Neural progenitor cell (in vitro differentiated cells): ENCODE data around the gene ZNF277. TPM values are rescaled to one million over a fixed set of nuclear protein-coding genes. Genes with fewer than 3 reads are reported as not detected.

Experiments
- DNase-seq: peaks from one replicate; pipeline ENCODE4 v3.0.0-alpha.2; 2016; ENCODE audit warnings: low spot score
- H2AFZ ChIP-seq: fragments of 200-600 bp; sonication (generic); replicated peaks from 2 replicates; pipeline ENCODE4 v1.6.1; 2016; ENCODE audit warnings: antibody characterized with exemption
- H3F3A ChIP-seq: fragments of 200-600 bp; sonication (generic); 2 replicates; pipeline ENCODE4 v1.6.1; 2016; ENCODE audit warnings: antibody characterized with exemption, low read depth
- H3K27ac ChIP-seq: fragments of 200-600 bp; sonication (generic); 2 replicates; pipeline ENCODE4 v1.5.1; 2016; ENCODE audit warnings: mild to moderate bottlenecking
- H3K27me3 ChIP-seq: fragments of 200-600 bp; sonication (generic); 2 replicates; pipeline ENCODE4 v1.6.1; 2016; ENCODE audit warnings: mild to moderate bottlenecking, moderate library complexity
- H3K36me3 ChIP-seq: fragments of 200-600 bp; sonication (generic); 2 replicates; pipeline ENCODE4 v1.5.1; 2016
- H3K4me1 ChIP-seq: fragments of 200-600 bp; sonication (generic); 2 replicates; pipeline ENCODE4 v1.6.1; 2016; ENCODE audit warnings: mixed run types
- H3K4me2 ChIP-seq: fragments of 200-600 bp; sonication (generic); 2 replicates; pipeline ENCODE4 v1.6.1; 2016
- H3K4me3 ChIP-seq: fragments of 200-600 bp; sonication (generic); 2 replicates; pipeline ENCODE4 v1.5.1; 2016
- H3K79me2 ChIP-seq: fragments of 200-600 bp; sonication (generic); 2 replicates; pipeline ENCODE4 v1.6.1; 2016; ENCODE audit warnings: low read depth
- H3K9ac ChIP-seq: fragments of 200-600 bp; sonication (generic); 2 replicates; pipeline ENCODE4 v1.6.1; 2016
- H3K9me3 ChIP-seq: fragments of 200-600 bp; sonication (generic); 2 replicates; pipeline ENCODE4 v1.5.1; 2016; ENCODE audit warnings: low read depth
- H4K20me1 ChIP-seq: fragments of 200-600 bp; sonication (generic); 2 replicates; pipeline ENCODE4 v1.6.1; 2016; ENCODE audit warnings: low read depth
- H3K27ac Mint-ChIP-seq: 3 replicates; pipeline ENCODE4 v1.8.0; 2021; ENCODE audit warnings: mixed read lengths
- H3K27me3 Mint-ChIP-seq: 2 replicates; pipeline ENCODE4 v1.8.0; 2022; ENCODE audit warnings: low read depth, mild to moderate bottlenecking, inconsistent platforms, moderate library complexity, mixed read lengths; ENCODE audit not compliant: insufficient read depth
- H3K36me3 Mint-ChIP-seq: 3 replicates; pipeline ENCODE4 v1.8.0; 2021; ENCODE audit warnings: mixed read lengths
- H3K4me1 Mint-ChIP-seq: 3 replicates; pipeline ENCODE4 v1.8.0; 2021; ENCODE audit warnings: mixed read lengths
- H3K4me3 Mint-ChIP-seq: 3 replicates; pipeline ENCODE4 v1.8.0; 2021; ENCODE audit warnings: mild to moderate bottlenecking, moderate library complexity, mixed read lengths
- H3K9me3 Mint-ChIP-seq: 3 replicates; pipeline ENCODE4 v1.8.0; 2020; ENCODE audit warnings: mixed read lengths
- EZH2 ChIP-seq: fragments of 200-600 bp; sonication (generic); IDR thresholded peaks from 2 replicates; pipeline ENCODE4 v1.6.1; 2017; ENCODE audit warnings: antibody characterized with exemption, mild to moderate bottlenecking, moderate library complexity
- EZH2phosphoT487 ChIP-seq: fragments of 200-600 bp; sonication (generic); IDR thresholded peaks from 2 replicates; pipeline ENCODE4 v1.6.1; 2017; ENCODE audit warnings: antibody characterized with exemption
- total RNA-seq: library from RNA; depleted of rRNA; stranded (reverse); fragments of >200 nt; gene quantifications from 2 replicates; pipeline ENCODE4 v1.2.3, GENCODE V29; 2015; ENCODE audit warnings: low replicate concordance
- TF ChIP-seq, protein P1 (sequence below): fragments of 200-600 bp; sonication (generic); IDR thresholded peaks from 2 replicates; pipeline ENCODE4 v1.5.1; 2017; ENCODE audit warnings: antibody characterized with exemption, mild to moderate bottlenecking

The ZNF277 gene
- total RNA-seq, 1 donor from 2014 or later: 55.5 TPM

- Histone ChIP-seq H3K27ac (no peak overlapping the region), H4K20me1 (peaks cover 1% of the 10 kb centered on the region), H3K36me3 (no peaks in the 10 kb centered on the region), H3K79me2 (peaks cover 67% of the 10 kb centered on the region), H3K9ac (no peak overlapping the region), H3K4me1 (peaks cover 1% of the 10 kb centered on the region), H3K4me2 (no peak overlapping the region), H3K9me3 (no peaks in the 10 kb centered on the region), H3K4me3 (no peak overlapping the region), H2AFZ (no peak overlapping the region), H3K27me3 (no peaks in the 10 kb centered on the region), H3F3A (no peaks in the 10 kb centered on the region)
- Mint-ChIP-seq H3K4me1 (no peaks in the 10 kb centered on the region), H3K9me3 (peaks cover 20% of the 10 kb centered on the region), H3K36me3 (peaks cover 18% of the 10 kb centered on the region), H3K27ac (no peak overlapping the region), H3K27me3 (no peaks in the 10 kb centered on the region), H3K4me3 (no peak overlapping the region)
- no peak for TF ChIP-seq EZH2phosphoT487
- TF ChIP-seq, protein P1, sequence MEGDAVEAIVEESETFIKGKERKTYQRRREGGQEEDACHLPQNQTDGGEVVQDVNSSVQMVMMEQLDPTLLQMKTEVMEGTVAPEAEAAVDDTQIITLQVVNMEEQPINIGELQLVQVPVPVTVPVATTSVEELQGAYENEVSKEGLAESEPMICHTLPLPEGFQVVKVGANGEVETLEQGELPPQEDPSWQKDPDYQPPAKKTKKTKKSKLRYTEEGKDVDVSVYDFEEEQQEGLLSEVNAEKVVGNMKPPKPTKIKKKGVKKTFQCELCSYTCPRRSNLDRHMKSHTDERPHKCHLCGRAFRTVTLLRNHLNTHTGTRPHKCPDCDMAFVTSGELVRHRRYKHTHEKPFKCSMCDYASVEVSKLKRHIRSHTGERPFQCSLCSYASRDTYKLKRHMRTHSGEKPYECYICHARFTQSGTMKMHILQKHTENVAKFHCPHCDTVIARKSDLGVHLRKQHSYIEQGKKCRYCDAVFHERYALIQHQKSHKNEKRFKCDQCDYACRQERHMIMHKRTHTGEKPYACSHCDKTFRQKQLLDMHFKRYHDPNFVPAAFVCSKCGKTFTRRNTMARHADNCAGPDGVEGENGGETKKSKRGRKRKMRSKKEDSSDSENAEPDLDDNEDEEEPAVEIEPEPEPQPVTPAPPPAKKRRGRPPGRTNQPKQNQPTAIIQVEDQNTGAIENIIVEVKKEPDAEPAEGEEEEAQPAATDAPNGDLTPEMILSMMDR: no peak
- no peak for TF ChIP-seq EZH2
- DNase-seq: no peak
These were observed 14.5 kb downstream of the ZNF277 start for GRCh38 chr7:112220877-112221434.

GRCh38 chr7:112223310-112223709 is 16.8 kb downstream of the ZNF277 start:
- no peaks in the 10 kb centered on the region for H3F3A ChIP-seq
- no peak overlapping the region for H3K4me3 ChIP-seq
- no peak overlapping the region for H2AFZ ChIP-seq
- no peaks in the 10 kb centered on the region for H3K36me3 ChIP-seq
- Mint-ChIP-seq H3K36me3 (peaks cover 18% of the 10 kb centered on the region), H3K4me1 (no peaks in the 10 kb centered on the region), H3K27me3 (no peaks in the 10 kb centered on the region), H3K27ac (no peak overlapping the region), H3K4me3 (no peak overlapping the region), H3K9me3 (peaks cover 20% of the 10 kb centered on the region)
- H3K9me3 ChIP-seq: no peaks in the 10 kb centered on the region
- no peak for DNase-seq
- no peaks in the 10 kb centered on the region for H3K4me1 ChIP-seq
- H3K79me2 ChIP-seq: peaks cover 65% of the 10 kb centered on the region
- H3K9ac ChIP-seq: no peak overlapping the region
- no peak overlapping the region for H3K4me2 ChIP-seq
- H3K27ac ChIP-seq: no peak overlapping the region
- H4K20me1 ChIP-seq: peaks cover 3% of the 10 kb centered on the region
- H3K27me3 ChIP-seq: no peaks in the 10 kb centered on the region
- TF ChIP-seq, protein P1: no peak
- no peak for TF ChIP-seq EZH2
- TF ChIP-seq EZH2phosphoT487: no peak

GRCh38 chr7:112224186-112224585 is 17.7 kb downstream of the ZNF277 start:
- H3K36me3 Mint-ChIP-seq: peaks cover 15% of the 10 kb centered on the region

More at GRCh38 chr7:112224186-112224585, 17.7 kb downstream of the ZNF277 start:
- H3K9me3 Mint-ChIP-seq: peaks cover 20% of the 10 kb centered on the region
- no peak overlapping the region for H3K4me3 Mint-ChIP-seq
- no peak overlapping the region for H3K4me3 ChIP-seq
- no peaks in the 10 kb centered on the region for H3K4me1 Mint-ChIP-seq
- H3K9ac ChIP-seq: no peak overlapping the region
- no peaks in the 10 kb centered on the region for H3F3A ChIP-seq
- H3K36me3 ChIP-seq: no peaks in the 10 kb centered on the region
- H2AFZ ChIP-seq: no peak overlapping the region
- peaks cover 3% of the 10 kb centered on the region for H4K20me1 ChIP-seq
- DNase-seq: no peak
- TF ChIP-seq EZH2: no peak
- TF ChIP-seq, protein P1: no peak
- no peak for TF ChIP-seq EZH2phosphoT487
- H3K9me3 ChIP-seq: no peaks in the 10 kb centered on the region
- H3K27me3 Mint-ChIP-seq: no peaks in the 10 kb centered on the region
- H3K27ac Mint-ChIP-seq: no peak overlapping the region
- H3K4me1 ChIP-seq: no peaks in the 10 kb centered on the region
- H3K79me2 ChIP-seq: peaks cover 72% of the 10 kb centered on the region
- H3K27ac ChIP-seq: no peak overlapping the region
- H3K27me3 ChIP-seq: no peaks in the 10 kb centered on the region
- H3K4me2 ChIP-seq: no peak overlapping the region
